Activated gamma-delta T cell treated with anti-CD3 and anti-CD28 coated beads, Interleukin-2, amount 50 U/mL, for 16 hours (primary cell): ENCODE measurements around the gene TRIM58.

Source experiments
- DNase-seq: peaks from one replicate; pipeline ENCODE4 v3.0.0-alpha.2; 2020; ENCODE audit warnings: low read depth

The TRIM58 gene

DNA sequence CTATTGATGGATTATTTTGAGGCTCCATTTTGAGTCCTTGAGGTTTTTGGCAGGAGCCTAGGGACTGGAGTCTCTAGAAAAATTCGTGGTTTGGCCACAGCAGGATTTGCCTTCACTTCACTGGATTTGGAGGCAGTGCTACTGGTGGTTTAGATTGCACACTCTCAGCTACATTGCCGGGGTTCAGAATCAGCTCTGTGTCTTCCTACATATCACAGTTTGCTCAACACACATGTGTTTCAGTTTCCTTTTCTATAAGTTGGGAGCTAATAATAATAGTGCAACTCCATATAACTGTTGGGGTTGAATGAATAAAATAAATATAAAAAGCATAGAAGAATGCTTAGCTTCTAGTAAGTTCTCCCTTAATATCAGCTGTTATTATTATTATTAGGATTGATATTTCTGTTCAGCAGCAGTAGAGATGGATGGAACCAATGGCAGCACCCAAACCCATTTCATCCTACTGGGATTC is 38.2 kb downstream of the TRIM58 start, which contains the start of gene OR2W3:
TSS of gene OR2W3 (plus strand) at position 425 of the 475 bp plus-strand sequence. CDS start at position 425, 0 bp downstream.
- DNase-seq = no peak

DNA sequence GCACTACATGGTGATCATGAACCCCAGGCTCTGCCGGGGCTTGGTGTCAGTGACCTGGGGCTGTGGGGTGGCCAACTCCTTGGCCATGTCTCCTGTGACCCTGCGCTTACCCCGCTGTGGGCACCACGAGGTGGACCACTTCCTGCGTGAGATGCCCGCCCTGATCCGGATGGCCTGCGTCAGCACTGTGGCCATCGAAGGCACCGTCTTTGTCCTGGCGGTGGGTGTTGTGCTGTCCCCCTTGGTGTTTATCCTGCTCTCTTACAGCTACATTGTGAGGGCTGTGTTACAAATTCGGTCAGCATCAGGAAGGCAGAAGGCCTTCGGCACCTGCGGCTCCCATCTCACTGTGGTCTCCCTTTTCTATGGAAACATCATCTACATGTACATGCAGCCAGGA is 39.0 kb downstream of the TRIM58 start:
- no peak for DNase-seq

DNA sequence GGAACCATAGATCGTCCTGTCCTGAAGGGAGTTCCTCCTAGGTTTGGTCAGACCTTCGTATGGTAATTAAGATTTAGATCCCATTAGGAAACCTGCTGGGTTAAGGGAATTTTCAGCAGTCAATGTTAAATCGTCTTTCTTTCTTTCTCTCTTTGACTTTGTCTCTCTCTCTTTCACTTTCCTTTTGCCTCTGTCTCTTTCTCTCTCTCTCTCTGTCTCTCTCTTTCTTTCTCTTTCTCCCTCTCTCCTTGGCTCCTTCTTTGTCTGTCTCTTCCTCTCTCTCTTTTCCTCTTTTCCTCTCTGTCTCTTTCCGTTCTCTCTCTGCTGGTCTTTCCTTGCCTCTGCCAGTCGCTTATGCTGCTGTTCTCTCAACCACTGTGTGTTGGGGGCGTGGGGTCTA is 47.1 kb downstream of the TRIM58 start:
- no peak for DNase-seq

DNA sequence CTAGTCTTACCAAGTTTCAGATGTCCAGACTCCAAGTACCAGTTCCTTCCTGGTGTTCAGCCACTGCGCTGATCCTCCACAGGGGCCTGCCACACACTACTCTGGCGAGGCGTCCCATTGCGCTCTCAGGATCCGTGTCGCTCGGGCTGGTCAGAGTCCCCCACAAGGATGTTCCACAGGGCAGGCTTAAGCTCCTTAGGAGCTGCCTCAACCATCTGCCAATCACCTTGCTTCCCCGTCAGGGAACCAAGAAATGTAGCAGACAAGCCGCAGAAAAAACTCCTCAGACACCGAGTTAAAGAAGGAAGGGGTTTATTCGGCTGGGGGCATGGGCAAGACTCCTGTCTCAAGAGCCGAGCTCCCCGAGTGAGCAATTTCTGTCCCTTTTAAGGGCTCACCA is 48.2 kb downstream of the TRIM58 start:
- DNase-seq = no peak

GRCh38 chr1:247905910-247906503 is 49.0 kb downstream of the TRIM58 start:
- DNase-seq = no peak

- DNase-seq = no peak
These were observed 49.6 kb downstream of the TRIM58 start for GRCh38 chr1:247906504-247907047.

- DNase-seq = no peak
These were observed 51.8 kb downstream of the TRIM58 start for GRCh38 chr1:247908766-247909165.

DNA sequence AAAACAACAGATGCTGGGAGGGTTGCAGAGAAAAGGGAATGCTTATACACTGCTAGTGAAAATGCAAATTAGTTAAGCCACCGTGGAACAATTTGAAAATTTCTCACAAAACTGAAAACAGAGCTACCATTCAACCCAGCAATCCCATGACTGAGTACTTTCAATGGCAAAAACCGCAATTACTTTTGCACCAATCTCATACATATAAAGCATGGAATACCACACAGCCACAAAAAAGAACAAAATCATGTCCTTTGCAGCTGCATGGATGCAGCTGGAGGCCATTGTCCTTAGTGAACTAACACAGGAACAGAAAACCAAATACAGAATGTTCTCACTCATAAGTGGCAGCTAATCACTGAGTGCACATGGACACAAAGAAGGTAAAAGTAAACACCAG is 56.8 kb downstream of the TRIM58 start:
- DNase-seq = no peak

GRCh38 chr1:247914941-247915662 is 58.1 kb downstream of the TRIM58 start:
- no peak for DNase-seq

DNA sequence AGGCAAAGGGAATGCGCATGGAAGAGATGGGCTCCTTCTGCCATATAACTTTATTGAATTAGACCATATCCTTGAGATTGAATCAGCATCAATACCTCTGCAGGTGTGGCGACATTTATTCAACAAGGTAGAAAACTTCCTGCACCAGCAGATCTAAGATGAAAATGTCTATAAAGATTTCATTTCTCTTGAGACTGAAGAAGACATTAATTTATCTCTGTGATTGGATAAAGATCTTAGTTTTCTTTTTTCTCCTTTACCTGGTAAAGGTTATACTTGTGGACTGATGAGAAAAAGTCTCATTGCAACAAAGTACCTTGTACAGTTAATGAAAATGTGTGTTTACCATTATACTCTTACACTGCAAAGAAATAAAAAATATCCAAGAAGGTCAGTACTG is 63.0 kb downstream of the TRIM58 start, which contains the start of gene OR2T8:
TSS of gene OR2T8 (plus strand) at position 301 of the 400 bp plus-strand sequence. CDS start 766 bp downstream, outside the sequence.
- no peak for DNase-seq

- DNase-seq = no peak
These were observed 67.0 kb downstream of the TRIM58 start for GRCh38 chr1:247923941-247924340.

- DNase-seq = no peak
These were observed 67.9 kb downstream of the TRIM58 start, which contains the start of gene OR2AJ1 for GRCh38 chr1:247924868-247925267. Gene OR2AJ1, plus strand, starts transcription at chr1:247924889. Its CDS starts 8,880 bp downstream, at chr1:247933769.
